DOHH2 (cell line): ENCODE measurements around the gene L3MBTL1.

Source experiments
- H3F3A ChIP-seq: fragments of 200-600 bp; sonication (generic), shearing (Covaris generic); 2 replicates; pipeline ENCODE4 v1.6.0; 2016; ENCODE audit warnings: antibody characterized with exemption, mild to moderate bottlenecking; ENCODE audit not compliant: control insufficient read depth, insufficient read depth
- H3K27ac ChIP-seq: fragments of 200-600 bp; sonication (generic); 2 replicates; pipeline ENCODE4 v1.5.1; 2014; ENCODE audit warnings: low read depth, mild to moderate bottlenecking, low read length, moderate library complexity
- H3K27me3 ChIP-seq: fragments of 200-600 bp; sonication (generic); 2 replicates; pipeline ENCODE4 v1.6.1; 2014; ENCODE audit warnings: mild to moderate bottlenecking, low read length, mixed read lengths; ENCODE audit not compliant: control insufficient read depth
- H3K36me3 ChIP-seq: fragments of 200-600 bp; sonication (generic); 2 replicates; pipeline ENCODE4 v1.6.1; 2014; ENCODE audit warnings: mild to moderate bottlenecking, low read length, moderate library complexity, mixed read lengths; ENCODE audit not compliant: control insufficient read depth
- H3K4me1 ChIP-seq: fragments of 200-600 bp; sonication (generic); 2 replicates; pipeline ENCODE4 v1.6.1; 2014; ENCODE audit warnings: mild to moderate bottlenecking, low read length, mixed read lengths; ENCODE audit not compliant: control insufficient read depth
- H3K4me2 ChIP-seq: fragments of 200-600 bp; sonication (generic); 2 replicates; pipeline ENCODE4 v1.6.0; 2014; ENCODE audit warnings: mild to moderate bottlenecking, low read length, moderate library complexity
- H3K4me3 ChIP-seq: fragments of 200-600 bp; sonication (generic); 2 replicates; pipeline ENCODE4 v1.5.1; 2014; ENCODE audit warnings: mild to moderate bottlenecking, low read length, mixed read lengths
- H3K79me2 ChIP-seq: fragments of 200-600 bp; sonication (generic); 2 replicates; pipeline ENCODE4 v1.6.1; 2014; ENCODE audit warnings: mild to moderate bottlenecking, low read length, mixed read lengths; ENCODE audit not compliant: control insufficient read depth
- H3K9me2 ChIP-seq: fragments of 200-600 bp; sonication (generic); replicated peaks from 2 replicates; pipeline ENCODE4 v1.6.1; 2014; ENCODE audit warnings: mild to moderate bottlenecking, low read length, mixed read lengths; ENCODE audit not compliant: control insufficient read depth
- H3K9me3 ChIP-seq: fragments of 200-600 bp; sonication (generic); 2 replicates; pipeline ENCODE4 v1.6.1; 2014; ENCODE audit warnings: antibody characterized with exemption, low read length, mixed read lengths; ENCODE audit not compliant: control insufficient read depth, insufficient read depth
- H4K20me1 ChIP-seq: fragments of 200-600 bp; sonication (generic); 2 replicates; pipeline ENCODE4 v1.6.0; 2014; ENCODE audit warnings: low read depth, mild to moderate bottlenecking, antibody characterized with exemption, low read length, moderate library complexity; ENCODE audit not compliant: control insufficient read depth, insufficient read depth
- CTCF ChIP-seq: fragments of 200-600 bp; sonication (generic); IDR thresholded peaks from one replicate; pipeline ENCODE4 v1.5.1; 2014; ENCODE audit warnings: antibody characterized with exemption, mild to moderate bottlenecking, low read depth, low read length; ENCODE audit not compliant: poor library complexity, severe bottlenecking
- EZH2phosphoT487 ChIP-seq: fragments of 200-600 bp; sonication (generic); IDR thresholded peaks from 2 replicates; pipeline ENCODE4 v1.6.1; 2017; ENCODE audit warnings: borderline replicate concordance, mild to moderate bottlenecking, antibody characterized with exemption, low read length, moderate library complexity, mixed read lengths

Gene L3MBTL1

GRCh38 chr20:43572891-43573290, 65.4 kb downstream of the L3MBTL1 start:
- Histone ChIP-seq H3K9me2 (no peaks in the 10 kb centered on the region), H3K79me2 (no peaks in the 10 kb centered on the region), H3K27me3 (no peaks in the 10 kb centered on the region), H4K20me1 (no peaks in the 10 kb centered on the region), H3K4me2 (no peak overlapping the region), H3K4me3 (no peak overlapping the region), H3K27ac (no peak overlapping the region), H3K9me3 (no peaks in the 10 kb centered on the region), H3F3A (no peaks in the 10 kb centered on the region), H3K36me3 (no peaks in the 10 kb centered on the region), H3K4me1 (no peaks in the 10 kb centered on the region)
- TF ChIP-seq EZH2phosphoT487 (no peak), CTCF (no peak)

GRCh38 chr20:43576108-43576507, 68.6 kb downstream of the L3MBTL1 start:
- H4K20me1 ChIP-seq: no peaks in the 10 kb centered on the region
- H3K4me1 ChIP-seq: no peaks in the 10 kb centered on the region
- no peaks in the 10 kb centered on the region for H3K9me3 ChIP-seq
- TF ChIP-seq EZH2phosphoT487 (no peak), CTCF (no peak)
- H3K79me2 ChIP-seq: no peaks in the 10 kb centered on the region
- H3K27ac ChIP-seq: no peak overlapping the region
- no peak overlapping the region for H3K4me2 ChIP-seq
- H3K27me3 ChIP-seq: peaks cover 5% of the 10 kb centered on the region; the same call in 1 of the 2 replicates
- no peaks in the 10 kb centered on the region for H3F3A ChIP-seq
- H3K4me3 ChIP-seq: no peak overlapping the region
- H3K9me2 ChIP-seq: no peaks in the 10 kb centered on the region
- no peaks in the 10 kb centered on the region for H3K36me3 ChIP-seq

GRCh38 chr20:43579861-43580793, 72.6 kb downstream of the L3MBTL1 start:
- Histone ChIP-seq H3K9me2 (no peaks in the 10 kb centered on the region), H3K36me3 (no peaks in the 10 kb centered on the region), H3F3A (no peaks in the 10 kb centered on the region), H3K9me3 (no peaks in the 10 kb centered on the region), H3K79me2 (no peaks in the 10 kb centered on the region), H3K27me3 (peaks cover 13% of the 10 kb centered on the region), H3K4me3 (no peak overlapping the region), H3K27ac (no peak overlapping the region), H3K4me1 (no peaks in the 10 kb centered on the region), H3K4me2 (no peak overlapping the region), H4K20me1 (no peaks in the 10 kb centered on the region)
- no peak for TF ChIP-seq EZH2phosphoT487
- TF ChIP-seq CTCF: no peak
